GDM1 (cell line): Measurements from ENCODE around the gene TMEM86B.

Experiments
- DNase-seq: peaks from one replicate; lab custom pipeline; 2025; lab: John Stamatoyannopoulos, UW

TMEM86B gene

DNA sequence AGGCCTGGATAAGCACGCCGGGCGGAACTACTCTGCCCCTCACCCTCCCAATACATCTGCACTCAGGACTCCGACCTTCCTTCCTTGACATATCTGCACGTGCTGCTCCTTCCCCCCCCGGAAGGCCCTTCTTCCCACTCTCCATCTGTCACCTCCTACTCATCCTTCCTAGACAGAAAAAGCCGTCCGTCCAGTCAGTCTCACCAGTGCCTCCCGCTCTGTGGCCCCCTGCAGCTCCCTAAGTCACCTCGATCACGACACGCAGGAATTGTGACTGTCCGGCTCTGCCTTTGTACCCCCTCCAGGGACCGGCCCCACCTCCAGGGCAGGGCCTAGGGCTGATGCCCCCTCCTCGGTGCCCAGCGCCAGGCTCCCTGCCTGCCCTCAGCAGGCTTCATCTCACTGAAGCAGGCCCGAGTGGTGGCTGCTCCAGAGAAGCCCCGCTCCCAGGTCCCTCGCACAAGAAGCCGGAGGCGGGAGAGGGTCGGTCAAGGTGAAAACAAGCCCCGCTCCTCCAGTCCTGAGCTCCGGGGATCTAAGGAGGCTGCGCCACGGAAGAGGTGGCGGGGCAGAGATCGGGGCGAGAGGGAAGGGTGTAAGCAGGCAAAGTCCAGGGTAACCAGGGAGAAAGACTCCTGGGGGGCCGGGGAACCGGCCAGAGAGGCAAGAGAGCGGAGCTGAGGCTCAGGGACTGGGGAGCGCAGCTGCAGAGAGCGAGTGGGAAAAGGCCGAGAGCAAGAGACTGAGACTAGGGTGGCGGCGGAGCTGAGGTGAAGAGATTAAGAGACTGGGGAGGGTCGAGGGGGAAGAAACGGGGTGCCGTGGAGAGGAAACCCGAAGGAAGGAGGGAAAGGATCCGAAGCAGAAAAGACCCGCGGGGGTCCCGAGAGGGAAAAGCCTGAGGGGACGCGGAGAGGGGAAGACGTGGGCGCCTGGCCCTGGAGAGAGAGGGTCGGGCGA is 29.2 kb upstream of the TMEM86B start:
- no peak for DNase-seq

GRCh38 chr19:55256562-55257460 is 28.2 kb upstream of the TMEM86B start:
- DNase-seq, result no peak

DNA sequence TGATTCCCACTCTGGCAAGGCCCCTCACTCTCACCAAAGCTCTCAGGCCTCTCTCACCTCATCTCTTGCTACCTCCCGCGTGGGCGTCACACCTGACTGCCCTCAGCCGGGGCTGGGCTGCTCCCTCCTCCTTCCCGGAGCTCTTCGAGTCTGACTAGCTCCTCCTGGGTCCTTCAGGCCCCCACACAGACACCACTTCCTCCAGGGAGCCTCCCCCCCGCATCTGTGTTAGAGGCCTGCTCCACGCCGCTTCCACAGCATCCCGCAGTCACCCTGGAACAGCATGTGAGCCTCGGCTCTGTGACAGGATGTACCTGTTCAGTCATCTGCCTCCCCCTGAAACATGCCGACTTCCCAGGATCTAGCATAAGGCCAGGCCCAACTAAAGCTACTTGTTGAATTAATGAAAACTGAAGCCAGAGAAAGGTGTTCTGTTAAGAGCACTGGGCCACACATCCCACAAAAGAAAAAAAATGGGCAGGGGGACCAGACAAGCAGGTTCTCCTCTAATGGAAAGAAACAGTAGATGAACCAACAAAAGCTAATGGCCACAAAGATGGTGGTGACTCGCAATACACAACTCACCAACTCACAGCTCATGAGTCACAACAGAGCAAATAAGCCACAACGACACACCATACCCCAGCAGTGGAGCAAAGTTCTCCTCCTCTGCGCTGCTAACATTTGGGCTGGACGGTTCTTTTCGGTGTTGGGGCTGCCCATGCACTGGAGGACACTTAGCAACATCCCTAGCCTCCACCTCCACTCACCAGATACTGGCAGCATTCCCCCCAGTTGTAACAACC is 27.3 kb upstream of the TMEM86B start:
- peak; percentile 52 for DNase-seq

DNA sequence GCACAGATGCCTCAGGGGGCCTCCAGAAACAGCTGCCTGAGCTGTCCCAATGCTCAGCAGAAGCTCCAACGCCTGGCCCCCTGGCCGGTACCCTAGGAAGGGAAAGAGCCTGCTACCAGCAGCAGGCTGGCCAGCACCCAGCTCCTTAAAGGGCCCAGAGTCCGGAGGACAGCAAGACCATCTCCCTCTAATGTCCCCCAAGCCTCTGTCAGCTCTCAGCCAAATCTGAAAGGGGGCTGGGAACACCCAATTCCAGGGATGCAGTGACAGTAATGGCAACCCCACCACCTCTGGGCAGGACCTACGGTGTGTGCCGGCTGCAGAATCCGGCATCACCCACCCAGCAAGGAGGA is 26.0 kb upstream of the TMEM86B start:
- no peak for DNase-seq

- DNase-seq, result peak; percentile 82
These were observed 25.5 kb upstream of the TMEM86B start for GRCh38 chr19:55253842-55254624.

DNA sequence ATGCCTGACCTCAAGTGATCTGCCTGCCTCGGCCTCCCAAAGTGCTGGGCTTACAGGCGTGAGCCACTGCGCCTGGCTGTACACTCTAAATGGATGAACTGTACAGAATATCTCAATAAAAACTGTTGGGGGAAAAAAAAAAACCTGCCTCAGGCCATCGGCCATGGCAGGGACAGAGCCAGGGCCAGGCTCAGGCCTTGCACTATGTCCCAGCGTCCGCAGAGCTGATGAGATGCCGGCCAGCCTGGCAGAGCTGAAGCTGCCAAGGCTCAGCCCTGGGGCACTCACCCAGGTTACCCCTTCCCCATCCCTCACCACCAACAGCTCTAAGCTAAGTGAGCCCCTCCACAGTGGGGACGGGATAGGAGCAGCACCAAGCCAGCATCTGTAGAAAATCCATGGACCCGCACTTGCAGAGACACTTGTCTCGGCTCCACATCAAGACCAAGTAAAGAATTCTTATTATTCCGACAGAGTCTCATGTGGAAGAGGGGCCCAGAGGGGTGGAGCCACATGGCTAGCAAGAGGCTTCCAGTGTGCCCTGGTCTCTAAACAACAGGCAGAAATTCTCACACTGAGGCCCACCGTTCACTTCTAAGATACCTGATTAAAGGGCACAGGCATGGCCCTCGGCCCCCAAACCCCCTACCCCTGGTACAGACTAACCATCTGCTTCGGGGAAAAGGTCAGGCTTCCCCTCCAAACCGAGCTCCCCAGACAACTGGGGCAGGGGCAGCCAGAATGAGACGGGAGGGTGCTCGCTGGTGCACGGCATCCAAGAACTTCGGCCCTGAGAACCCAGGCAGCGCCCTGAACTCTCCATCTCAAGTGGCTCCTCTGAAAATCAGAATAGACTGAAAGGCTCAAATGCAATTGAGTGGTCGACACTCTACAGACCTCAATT is 24.4 kb upstream of the TMEM86B start:
- no peak for DNase-seq

DNA sequence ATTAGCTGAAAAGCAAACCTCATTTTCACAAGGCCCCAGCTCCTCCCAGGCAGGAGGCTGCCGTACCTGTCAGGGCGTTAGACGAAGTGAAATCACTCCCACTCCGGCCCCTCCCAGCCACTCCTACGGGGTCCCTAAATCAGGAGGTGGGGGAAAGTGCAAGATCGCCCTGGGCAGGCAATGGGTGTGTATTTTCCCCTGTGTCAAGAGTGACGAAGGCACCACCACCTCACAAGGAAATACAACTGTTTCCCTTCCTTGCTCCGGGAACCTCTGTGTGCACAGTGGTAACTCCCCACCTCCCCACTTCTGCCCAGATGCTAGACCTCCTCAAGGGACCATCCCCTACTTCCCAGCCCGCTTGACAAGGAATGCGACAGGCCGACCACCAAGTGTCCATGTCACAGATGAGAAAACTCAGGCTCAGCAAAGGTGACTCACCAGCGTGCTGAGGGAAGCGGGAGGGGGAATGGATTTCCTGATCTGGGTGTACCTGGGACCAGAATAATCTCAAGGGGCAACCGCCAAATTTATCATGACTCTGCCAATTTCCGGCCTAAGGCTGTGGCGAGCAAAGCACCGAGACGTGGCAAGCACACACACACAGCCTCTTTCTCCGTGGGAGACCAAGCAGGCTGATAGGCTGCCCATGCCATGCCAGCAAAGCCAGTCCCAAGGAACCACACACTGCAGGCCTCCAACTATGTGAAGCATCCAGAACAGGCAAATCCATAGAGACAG is 22.9 kb upstream of the TMEM86B start:
- peak; percentile 91 for DNase-seq

- DNase-seq, result no peak
These were observed 21.9 kb upstream of the TMEM86B start for GRCh38 chr19:55250262-55251036.

DNA sequence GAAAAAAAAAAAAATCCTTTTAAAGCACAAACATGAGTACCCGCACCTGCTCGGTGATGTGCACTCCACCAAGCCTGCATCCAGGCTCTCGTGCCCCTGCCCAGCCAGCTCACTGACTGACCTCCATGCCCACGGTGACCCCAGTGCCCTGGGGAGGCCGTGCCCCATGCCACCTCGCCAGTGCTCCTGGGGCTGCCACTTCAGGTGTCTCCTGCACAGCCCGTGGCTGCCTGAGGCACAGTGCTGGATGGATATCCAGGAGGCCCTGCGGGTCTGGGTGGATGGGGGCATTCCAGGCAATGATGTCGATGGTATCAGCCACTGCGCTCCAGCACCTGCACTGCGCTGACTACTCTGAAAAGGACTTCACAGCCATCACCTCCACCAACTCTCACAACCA is 21.3 kb upstream of the TMEM86B start:
- no peak for DNase-seq

GRCh38 chr19:55248704-55249103 is 20.1 kb upstream of the TMEM86B start:
- DNase-seq, result no peak

GRCh38 chr19:55248166-55248675 is 19.7 kb upstream of the TMEM86B start:
- DNase-seq, result no peak

- no peak for DNase-seq
These were observed 19.1 kb upstream of the TMEM86B start for GRCh38 chr19:55247621-55248099.

- DNase-seq, result no peak
These were observed 18.2 kb upstream of the TMEM86B start for GRCh38 chr19:55246462-55247451.

- no peak for DNase-seq
These were observed 16.8 kb upstream of the TMEM86B start for GRCh38 chr19:55245236-55245904.

DNA sequence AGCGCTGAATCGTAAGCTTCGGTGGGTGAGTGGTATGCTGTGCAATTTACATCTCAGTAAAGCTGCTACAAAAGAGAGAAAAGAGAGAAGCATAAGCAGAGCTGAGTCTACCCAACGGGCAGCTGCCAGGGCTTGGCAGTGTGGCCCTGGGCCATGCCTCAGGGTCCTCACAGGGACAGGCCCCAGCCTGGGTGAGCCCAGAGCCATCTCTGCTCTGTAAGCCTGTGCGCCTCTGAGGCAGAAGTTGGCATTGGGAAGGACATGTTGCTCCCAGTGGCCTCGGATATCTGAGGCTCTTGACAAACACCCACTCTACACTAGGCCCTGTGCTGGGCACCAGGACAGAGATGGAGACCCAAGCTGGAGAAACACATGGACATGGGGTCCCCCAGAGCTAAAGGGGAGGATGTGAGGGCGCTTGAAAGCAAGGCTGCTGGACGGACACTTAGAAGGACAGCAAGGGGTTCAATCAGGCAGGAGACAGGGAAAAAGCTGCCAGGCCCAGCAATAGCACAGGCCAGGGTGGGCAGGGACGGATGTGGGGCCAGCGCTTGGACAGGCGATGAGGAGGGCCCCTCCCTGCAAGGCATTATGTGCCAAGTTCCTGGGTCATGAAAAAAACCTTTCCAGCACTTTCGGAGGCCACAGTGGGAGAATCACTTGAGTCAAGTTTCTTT is 15.6 kb upstream of the TMEM86B start:
- no peak for DNase-seq

DNA sequence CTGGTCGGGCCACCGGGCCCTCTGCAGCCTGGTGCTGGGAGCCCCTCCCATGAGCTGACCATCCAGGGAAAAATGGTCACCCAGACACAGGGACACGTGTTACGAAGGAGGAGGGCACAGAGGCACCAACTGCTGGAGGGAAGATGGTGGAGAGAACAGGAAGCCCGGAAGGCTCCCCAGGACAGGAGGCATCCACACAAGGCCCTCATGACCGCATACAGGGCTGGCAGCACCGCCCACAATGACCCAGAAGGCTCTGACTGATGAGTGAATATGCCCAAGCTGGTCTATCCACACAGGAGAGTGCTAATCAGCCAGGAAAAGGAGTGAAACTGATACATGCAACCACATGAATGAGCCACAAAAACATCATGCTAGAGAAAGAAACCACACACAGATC is 14.0 kb upstream of the TMEM86B start:
- no peak for DNase-seq
